K562 treated with DMSO at 1 percent for 48 hours (cell line): ENCODE measurements around the gene TIMM10. TPM values are rescaled to one million over a fixed set of nuclear protein-coding genes. Genes with fewer than 3 reads are reported as not detected.

Experiments
- total RNA-seq: library from RNA; unstranded; fragments of 300-600 nt; gene quantifications from 2 replicates; pipeline ENCODE4 v1.2.3, GENCODE V29; 2022; ENCODE audit warnings: low replicate concordance; ENCODE audit errors: extremely low read depth

The TIMM10 gene, protein sequence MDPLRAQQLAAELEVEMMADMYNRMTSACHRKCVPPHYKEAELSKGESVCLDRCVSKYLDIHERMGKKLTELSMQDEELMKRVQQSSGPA
- not detected in 2 replicates for total RNA-seq

DNA sequence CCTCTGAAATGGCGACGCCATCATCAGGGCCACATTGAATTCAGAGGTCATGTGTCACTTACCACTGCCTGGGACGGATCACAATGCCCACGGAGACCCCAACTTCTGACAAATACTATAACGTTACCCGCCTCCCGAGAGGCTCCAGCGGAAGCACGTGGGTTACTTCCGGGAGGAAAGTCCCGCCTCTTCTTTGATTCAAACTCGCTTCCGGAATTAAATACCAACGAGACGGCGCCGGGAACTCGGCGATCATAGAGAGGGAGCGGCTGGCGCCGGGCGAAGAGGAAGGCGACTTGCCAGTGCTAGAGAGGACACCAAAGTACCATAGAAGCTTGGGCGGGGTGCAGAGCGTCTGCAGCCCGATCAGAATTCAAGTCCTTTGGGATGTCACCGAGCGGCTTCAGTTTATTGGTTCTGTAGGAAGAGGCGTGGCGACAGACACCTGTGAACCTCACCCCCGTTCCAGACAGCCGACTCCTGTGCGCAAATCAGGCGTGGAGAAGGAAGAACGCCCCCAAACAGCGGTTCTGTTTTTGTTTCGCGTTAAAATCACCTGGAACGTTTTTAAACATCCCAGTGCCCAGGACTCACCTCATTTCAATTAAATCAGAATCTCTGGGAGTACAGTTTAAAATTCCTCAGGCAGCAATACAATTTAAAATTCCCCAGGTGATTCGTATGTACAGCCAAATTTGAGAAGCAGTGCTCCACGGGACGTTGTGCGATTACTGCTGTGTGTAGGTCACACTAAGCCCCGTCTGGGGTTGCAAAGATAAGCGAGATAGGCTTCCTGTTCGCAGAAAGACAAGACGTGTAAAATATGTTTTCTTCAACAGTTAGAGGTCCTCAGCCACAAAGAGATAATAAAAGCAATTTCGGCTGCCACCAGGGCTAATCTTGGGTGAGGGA, at the start of gene TIMM10:
Gene TIMM10 (minus strand): TSS at position 159 of the 912 bp plus-strand sequence. CDS start 565 bp downstream, outside the sequence.

DNA sequence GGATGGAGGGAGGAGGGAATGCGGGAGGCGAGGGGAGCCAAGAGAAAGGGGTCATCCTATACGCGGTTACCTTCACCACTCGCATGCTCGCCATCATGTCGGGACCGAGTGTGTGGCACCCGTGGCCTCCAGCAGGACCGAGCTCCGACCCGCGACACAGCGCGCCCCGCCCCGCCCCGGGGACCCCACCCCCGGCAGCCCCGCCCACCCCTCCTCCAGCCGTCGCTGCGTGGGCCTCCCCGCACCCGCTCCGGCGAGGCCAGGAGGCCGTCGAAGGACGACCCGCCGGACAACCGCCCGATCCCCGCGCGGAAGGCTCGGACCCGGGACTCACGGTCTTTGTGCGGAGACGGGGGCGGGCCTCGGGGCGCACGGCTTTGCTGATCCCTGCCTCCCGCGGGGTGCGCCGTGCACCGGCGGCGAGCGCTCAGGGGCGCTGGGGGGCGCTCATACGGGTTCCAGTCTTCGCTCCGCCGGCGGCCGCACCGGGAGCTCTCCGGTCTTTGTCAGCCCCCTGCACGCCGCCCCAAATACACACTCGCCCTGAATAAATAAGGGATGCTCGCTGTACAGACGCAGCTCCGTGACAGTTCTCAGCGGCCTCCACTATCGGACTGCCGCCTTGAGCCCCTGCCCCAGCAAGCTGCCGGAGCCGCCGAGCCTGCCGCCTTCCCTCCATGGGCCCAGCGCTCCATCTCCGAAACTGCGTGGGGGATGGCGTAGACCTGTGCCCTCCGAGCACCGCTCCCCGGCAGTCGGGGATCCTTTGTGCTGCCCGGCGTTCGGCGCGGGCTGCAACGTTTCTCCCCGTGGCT, 37.2 kb upstream of the TIMM10 start, which contains the start of gene UBE2L6:
Gene UBE2L6 (minus strand): TSS at position 158 of the 815 bp plus-strand sequence. CDS start 61 bp downstream, at position 97.

DNA sequence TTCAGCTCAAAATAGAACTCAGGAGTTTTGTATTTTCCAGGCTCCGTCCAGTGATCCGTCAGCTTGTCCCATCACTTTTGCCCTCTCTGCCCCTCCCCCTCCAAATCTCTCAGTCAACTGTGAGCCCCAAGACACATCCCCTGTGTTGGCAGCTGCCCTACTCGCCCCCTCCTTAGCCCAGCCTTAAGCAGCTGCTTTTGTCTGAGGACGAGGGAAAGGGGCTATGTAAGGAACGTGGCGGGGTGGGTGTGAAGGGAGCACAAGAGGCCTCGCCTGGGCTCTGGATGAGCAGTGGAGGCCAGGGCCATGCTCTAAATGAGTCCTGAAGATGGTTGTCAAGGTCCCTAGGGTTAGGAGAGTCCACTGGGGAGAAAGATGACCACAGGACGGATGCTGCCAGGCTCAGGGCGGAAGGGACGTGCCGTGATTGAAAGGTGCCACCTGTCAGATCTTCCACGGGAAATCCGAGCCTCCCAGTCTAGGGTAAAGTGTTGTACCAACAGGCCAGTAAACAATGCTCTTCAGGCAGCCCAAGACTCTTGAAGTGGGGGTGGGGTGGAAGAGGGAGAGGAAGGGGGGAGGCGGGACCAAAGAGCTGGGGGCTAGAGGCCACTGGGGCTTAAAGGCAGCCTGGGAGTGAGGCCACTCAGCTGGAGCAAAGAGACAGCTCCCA, 6.5 kb upstream of the TIMM10 start, which contains the start of gene SMTNL1:
Gene SMTNL1 (plus strand): TSS at position 649 of the 673 bp plus-strand sequence. CDS start 5,048 bp downstream, outside the sequence.

DNA sequence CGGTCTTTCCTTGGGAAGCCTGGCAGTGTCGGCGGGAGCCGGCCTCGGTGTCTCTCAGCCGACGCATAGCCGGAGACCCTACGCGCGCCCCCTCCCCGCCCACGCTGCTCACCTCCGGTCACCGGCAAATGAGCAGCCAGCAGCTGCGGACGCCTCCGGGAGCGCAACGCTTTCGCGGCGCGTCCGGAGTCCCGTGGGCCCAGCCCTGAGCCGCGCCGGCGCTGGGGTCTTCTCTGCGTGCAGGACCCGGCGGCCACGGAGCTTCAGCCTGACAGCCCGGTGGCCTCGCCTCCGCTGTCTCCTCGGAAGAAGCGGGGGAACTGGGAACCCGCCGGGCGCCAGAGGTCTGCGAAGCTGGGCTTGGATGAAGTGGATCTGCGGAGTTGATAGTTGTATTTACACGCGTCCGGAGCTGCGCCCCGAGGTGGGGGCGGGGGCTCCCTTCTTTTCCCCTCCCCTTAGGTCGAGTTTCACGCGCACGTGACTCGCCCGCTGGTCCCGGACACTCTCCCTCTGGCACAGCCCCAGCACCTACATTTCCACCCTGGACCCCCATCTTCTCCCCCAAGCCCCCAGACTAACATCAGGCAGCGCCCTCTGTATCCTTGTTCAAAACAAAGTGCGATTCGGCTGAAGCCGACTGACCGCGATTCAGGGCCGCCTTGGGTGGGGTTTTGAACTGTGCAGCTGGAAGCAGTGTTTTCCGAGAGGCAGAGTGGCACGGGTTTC, 15.1 kb downstream of the TIMM10 start, which contains the start of gene SLC43A1:
Gene SLC43A1 (minus strand): TSS at position 371 of the 729 bp plus-strand sequence. CDS start 1,591 bp downstream, outside the sequence.

Other genes with a start within 250 kb of the TIMM10 start
- not detected in 2 replicates for gene TNKS1BP1, start 205.8 kb downstream of the TIMM10 start, total RNA-seq
- not detected in 2 replicates for gene SSRP1, start 194.9 kb downstream of the TIMM10 start, total RNA-seq
- gene P2RX3, start 192.4 kb downstream of the TIMM10 start, total RNA-seq = not detected in 2 replicates
- not detected in 2 replicates for gene PRG3, start 149.6 kb downstream of the TIMM10 start, total RNA-seq
- not detected in 2 replicates for gene PRG2, start 140.1 kb downstream of the TIMM10 start, total RNA-seq
- not detected in 2 replicates for gene SLC43A3, start 103.6 kb downstream of the TIMM10 start, total RNA-seq
- gene RTN4RL2, start 70.2 kb downstream of the TIMM10 start, total RNA-seq = not detected in 2 replicates
- gene SLC43A1, start 15.1 kb downstream of the TIMM10 start, total RNA-seq = not detected in 2 replicates
- gene SMTNL1, start 6.8 kb upstream of the TIMM10 start, total RNA-seq = not detected in 2 replicates
- not detected in 2 replicates for gene UBE2L6, start 36.9 kb upstream of the TIMM10 start, total RNA-seq
- not detected in 2 replicates for gene SERPING1, start 66.9 kb upstream of the TIMM10 start, total RNA-seq
- not detected in 2 replicates for gene YPEL4, start 119.2 kb upstream of the TIMM10 start, total RNA-seq
- not detected in 2 replicates for gene CLP1, start 127.0 kb upstream of the TIMM10 start, total RNA-seq
- gene ZDHHC5, start 137.4 kb upstream of the TIMM10 start, total RNA-seq = not detected in 2 replicates
- gene MED19, start 181.5 kb upstream of the TIMM10 start, total RNA-seq = not detected in 2 replicates
- not detected in 2 replicates for gene TMX2, start 181.8 kb upstream of the TIMM10 start, total RNA-seq
- not detected in 2 replicates for gene SELENOH, start 210.7 kb upstream of the TIMM10 start, total RNA-seq
- gene BTBD18, start 221.1 kb upstream of the TIMM10 start, total RNA-seq = not detected in 2 replicates
- not detected in 2 replicates for gene CTNND1, start 231.0 kb upstream of the TIMM10 start, total RNA-seq